ENCODE results near the gene PPP1R15A. TPM values are rescaled to one million over a fixed set of nuclear protein-coding genes. Genes with fewer than 3 reads are reported as not detected.

PPP1R15A gene
- total and polyA plus RNA-seq, 2 of the 8 experiments (the other 6 are each of a cell fraction or from before 2014, with no cell fraction given) = 4.1 to 14.0 TPM

- TF ChIP-seq, protein P1, sequence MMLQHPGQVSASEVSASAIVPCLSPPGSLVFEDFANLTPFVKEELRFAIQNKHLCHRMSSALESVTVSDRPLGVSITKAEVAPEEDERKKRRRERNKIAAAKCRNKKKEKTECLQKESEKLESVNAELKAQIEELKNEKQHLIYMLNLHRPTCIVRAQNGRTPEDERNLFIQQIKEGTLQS (IDR thresholded peaks at IDR 0.05; ENCODE audit: insufficient read depth, low read depth, low read length) = no peak
- no peak for TF ChIP-seq KDM1A (IDR thresholded peaks at IDR 0.05; ENCODE audit: borderline replicate concordance, low read length)
Observed at GRCh38 chr19:48877855-48878195, 5.6 kb downstream of the PPP1R15A start (continued).

All from H1 (cell line).